ENCODE data around the gene ZDHHC7.
"Not testable (repeated sequence)": the region's sequence is repeated elsewhere in the genome, so short reads cannot be mapped to it uniquely, and the experiment has no call there.

Gene ZDHHC7

GRCh38 chr16:85034591-85035433, 23.5 kb upstream of the ZDHHC7 start:
- no peak overlapping the region for H3K4me3 ChIP-seq (ENCODE audit: low read length)
- TF ChIP-seq ZNF274 (IDR thresholded peaks at IDR 0.05; ENCODE audit: low read depth, low read length), result no peak

- no peak overlapping the region for H3K4me3 ChIP-seq (ENCODE audit: low read length)
- TF ChIP-seq ZNF274 (IDR thresholded peaks at IDR 0.05; ENCODE audit: low read depth, low read length), result no peak
These were observed 21.8 kb upstream of the ZDHHC7 start for GRCh38 chr16:85033171-85033570.

GRCh38 chr16:85032187-85032586, 20.9 kb upstream of the ZDHHC7 start:
- not testable (repeated sequence) for H3K4me3 ChIP-seq (ENCODE audit: low read length)

- no peak for TF ChIP-seq ZNF274 (IDR thresholded peaks at IDR 0.05; ENCODE audit: low read depth, low read length)
- no peak overlapping the region for H3K4me3 ChIP-seq (ENCODE audit: low read length)
These were observed 20.1 kb upstream of the ZDHHC7 start for GRCh38 chr16:85031451-85031850.

- H3K4me3 ChIP-seq (ENCODE audit: low read length), result peak overlapping the region; percentile 32; the same call in 1 of the 2 replicates
- TF ChIP-seq ZNF274 (IDR thresholded peaks at IDR 0.05; ENCODE audit: low read depth, low read length), result no peak
These were observed 18.7 kb upstream of the ZDHHC7 start for GRCh38 chr16:85029981-85030401.

- TF ChIP-seq ZNF274 (IDR thresholded peaks at IDR 0.05; ENCODE audit: low read depth, low read length), result no peak
- peak overlapping the region; percentile 94; the same call in 1 of the 2 replicates for H3K4me3 ChIP-seq (ENCODE audit: low read length)
These were observed 18.1 kb upstream of the ZDHHC7 start for GRCh38 chr16:85029408-85029784.

- no peak for TF ChIP-seq ZNF274 (IDR thresholded peaks at IDR 0.05; ENCODE audit: low read depth, low read length)
- H3K4me3 ChIP-seq (ENCODE audit: low read length), result peak overlapping the region; percentile 94; the same call in 1 of the 2 replicates
These were observed 17.5 kb upstream of the ZDHHC7 start for GRCh38 chr16:85028685-85029407.

- TF ChIP-seq ZNF274 (IDR thresholded peaks at IDR 0.05; ENCODE audit: low read depth, low read length), result no peak
- peak overlapping the region; percentile 94 for H3K4me3 ChIP-seq (ENCODE audit: low read length)
These were observed 16.8 kb upstream of the ZDHHC7 start for GRCh38 chr16:85027958-85028684.

- H3K4me3 ChIP-seq (ENCODE audit: low read length), result peak within 1 kb of the TSS; percentile 94
- TF ChIP-seq ZNF274 (IDR thresholded peaks at IDR 0.05; ENCODE audit: low read depth, low read length), result no peak
These were observed 16.1 kb upstream of the ZDHHC7 start, which contains the start of gene KIAA0513 for GRCh38 chr16:85027349-85027957. TSS of gene KIAA0513 (plus strand) at chr16:85027795. CDS start at chr16:85067072, 39,277 bp downstream.

- no peak for TF ChIP-seq ZNF274 (IDR thresholded peaks at IDR 0.05; ENCODE audit: low read depth, low read length)
- peak overlapping the region; percentile 94; the same call in 1 of the 2 replicates for H3K4me3 ChIP-seq (ENCODE audit: low read length)
These were observed 15.4 kb upstream of the ZDHHC7 start for GRCh38 chr16:85026703-85027102.

- no peak overlapping the region for H3K4me3 ChIP-seq (ENCODE audit: low read length)
- TF ChIP-seq ZNF274 (IDR thresholded peaks at IDR 0.05; ENCODE audit: low read depth, low read length), result no peak
These were observed 14.7 kb upstream of the ZDHHC7 start for GRCh38 chr16:85025781-85026653.

GRCh38 chr16:85019659-85020245, 8.4 kb upstream of the ZDHHC7 start:
- no peak for TF ChIP-seq ZNF274 (IDR thresholded peaks at IDR 0.05; ENCODE audit: low read depth, low read length)
- no peak overlapping the region for H3K4me3 ChIP-seq (ENCODE audit: low read length)
